PFSK-1 (cell line): ENCODE measurements around the gene DCC.

Experiments
- FOXP2 ChIP-seq: optimal IDR thresholded peaks from 2 replicates; pipeline ENCODE3; 2011; ENCODE audit warnings: borderline replicate concordance, control low read depth, inconsistent platforms; ENCODE audit not compliant: insufficient read depth; ENCODE audit errors: extremely low read length, extremely low read depth
- POLR2AphosphoS5 ChIP-seq: IDR thresholded peaks from 2 replicates; pipeline ENCODE4 v1.6.1; 2012; ENCODE audit warnings: low read depth, mild to moderate bottlenecking, control low read depth, low read length, moderate library complexity
- SIN3A ChIP-seq: IDR thresholded peaks from 2 replicates; pipeline ENCODE4 v1.6.1; 2012; ENCODE audit warnings: mild to moderate bottlenecking, low read length, moderate library complexity, borderline replicate concordance; ENCODE audit not compliant: insufficient read depth
- TAF1 ChIP-seq: IDR thresholded peaks from 2 replicates; pipeline ENCODE4 v1.6.1; 2012; ENCODE audit warnings: low read length, control low read depth, borderline replicate concordance; ENCODE audit not compliant: insufficient read depth
- TF ChIP-seq, protein P1 (sequence below), 2 experiments: IDR thresholded peaks; 2 replicates each; pipeline versions ENCODE4 v1.6.1 to v1.8.0; 2011 to 2012; ENCODE audit warnings: low read depth in 2 of 2, low read length in 2 of 2, control low read depth in 1 of 2, inconsistent platforms in 1 of 2, mild to moderate bottlenecking in 1 of 2, moderate library complexity in 1 of 2; ENCODE audit not compliant: insufficient read depth in 1 of 2

Gene DCC

DNA sequence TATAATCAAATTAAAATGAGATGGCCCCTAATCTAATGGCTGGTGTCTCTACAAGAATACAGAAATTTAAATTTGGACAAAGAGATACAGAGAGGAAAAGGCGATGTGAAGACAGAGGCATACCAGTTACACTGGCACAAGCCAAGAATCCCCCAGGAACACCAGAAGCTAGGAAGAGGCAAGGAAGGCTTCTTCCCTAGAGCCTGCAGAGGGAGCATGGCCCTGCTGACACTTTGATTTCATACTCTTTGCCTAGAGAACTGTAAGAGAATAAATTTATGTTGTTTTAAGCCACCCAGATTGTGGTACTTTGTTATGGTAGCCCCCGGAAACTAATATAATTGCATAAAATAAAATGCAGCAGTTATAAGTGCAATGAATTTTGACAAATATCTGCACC, 1213.0 kb downstream of the DCC start:
- TF ChIP-seq POLR2AphosphoS5 (no peak), FOXP2 (no peak), TAF1 (no peak), SIN3A (no peak)
- TF ChIP-seq, protein P1, sequence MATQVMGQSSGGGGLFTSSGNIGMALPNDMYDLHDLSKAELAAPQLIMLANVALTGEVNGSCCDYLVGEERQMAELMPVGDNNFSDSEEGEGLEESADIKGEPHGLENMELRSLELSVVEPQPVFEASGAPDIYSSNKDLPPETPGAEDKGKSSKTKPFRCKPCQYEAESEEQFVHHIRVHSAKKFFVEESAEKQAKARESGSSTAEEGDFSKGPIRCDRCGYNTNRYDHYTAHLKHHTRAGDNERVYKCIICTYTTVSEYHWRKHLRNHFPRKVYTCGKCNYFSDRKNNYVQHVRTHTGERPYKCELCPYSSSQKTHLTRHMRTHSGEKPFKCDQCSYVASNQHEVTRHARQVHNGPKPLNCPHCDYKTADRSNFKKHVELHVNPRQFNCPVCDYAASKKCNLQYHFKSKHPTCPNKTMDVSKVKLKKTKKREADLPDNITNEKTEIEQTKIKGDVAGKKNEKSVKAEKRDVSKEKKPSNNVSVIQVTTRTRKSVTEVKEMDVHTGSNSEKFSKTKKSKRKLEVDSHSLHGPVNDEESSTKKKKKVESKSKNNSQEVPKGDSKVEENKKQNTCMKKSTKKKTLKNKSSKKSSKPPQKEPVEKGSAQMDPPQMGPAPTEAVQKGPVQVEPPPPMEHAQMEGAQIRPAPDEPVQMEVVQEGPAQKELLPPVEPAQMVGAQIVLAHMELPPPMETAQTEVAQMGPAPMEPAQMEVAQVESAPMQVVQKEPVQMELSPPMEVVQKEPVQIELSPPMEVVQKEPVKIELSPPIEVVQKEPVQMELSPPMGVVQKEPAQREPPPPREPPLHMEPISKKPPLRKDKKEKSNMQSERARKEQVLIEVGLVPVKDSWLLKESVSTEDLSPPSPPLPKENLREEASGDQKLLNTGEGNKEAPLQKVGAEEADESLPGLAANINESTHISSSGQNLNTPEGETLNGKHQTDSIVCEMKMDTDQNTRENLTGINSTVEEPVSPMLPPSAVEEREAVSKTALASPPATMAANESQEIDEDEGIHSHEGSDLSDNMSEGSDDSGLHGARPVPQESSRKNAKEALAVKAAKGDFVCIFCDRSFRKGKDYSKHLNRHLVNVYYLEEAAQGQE (IDR thresholded peaks at IDR 0.05; ENCODE audit: insufficient read depth in 1 of 2, low read depth in 2 of 2, low read length in 2 of 2), result no peak

DNA sequence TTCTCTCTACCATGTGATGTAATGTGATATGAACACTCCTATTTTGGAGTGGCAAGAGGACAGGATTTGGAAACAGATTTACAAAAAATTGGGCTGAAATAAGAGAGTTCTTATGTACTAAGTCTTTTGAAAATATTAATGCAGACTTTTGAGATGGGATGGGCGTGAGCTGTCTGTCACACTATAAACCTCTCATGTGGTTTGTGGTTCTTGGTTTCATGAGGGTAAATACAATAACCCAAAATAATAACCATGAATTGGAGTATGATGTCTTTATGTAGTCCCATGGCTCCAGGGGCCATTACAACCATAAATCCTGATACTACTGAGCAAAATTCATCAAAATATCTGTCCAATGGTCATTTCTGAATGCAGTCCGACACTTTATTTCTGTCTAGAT, 1216.5 kb downstream of the DCC start:
- no peak for TF ChIP-seq TAF1

DNA sequence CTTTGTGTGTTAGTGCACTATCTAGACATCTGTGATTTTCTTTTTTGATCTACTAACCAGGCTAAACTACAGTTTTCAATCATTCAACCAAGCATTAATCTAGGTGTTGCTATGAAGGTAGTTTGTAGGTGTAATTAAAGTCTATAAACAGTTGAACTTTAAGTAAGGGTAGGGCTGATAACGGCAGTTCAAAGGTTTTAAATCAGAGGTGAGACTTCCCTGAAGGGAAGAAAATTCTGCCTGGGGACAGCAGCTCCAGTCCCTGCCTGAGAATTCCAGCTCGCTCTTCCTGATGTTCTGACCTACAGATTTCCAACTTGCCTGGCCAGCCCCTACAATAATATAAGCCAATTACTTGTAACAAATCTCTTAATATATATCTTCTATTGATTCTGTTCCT, 1220.5 kb downstream of the DCC start:
- TF ChIP-seq TAF1 (no peak), FOXP2 (no peak), SIN3A (no peak), POLR2AphosphoS5 (no peak)
- TF ChIP-seq, protein P1 (IDR thresholded peaks at IDR 0.05; ENCODE audit: insufficient read depth in 1 of 2, low read depth in 2 of 2, low read length in 2 of 2), result no peak

DNA sequence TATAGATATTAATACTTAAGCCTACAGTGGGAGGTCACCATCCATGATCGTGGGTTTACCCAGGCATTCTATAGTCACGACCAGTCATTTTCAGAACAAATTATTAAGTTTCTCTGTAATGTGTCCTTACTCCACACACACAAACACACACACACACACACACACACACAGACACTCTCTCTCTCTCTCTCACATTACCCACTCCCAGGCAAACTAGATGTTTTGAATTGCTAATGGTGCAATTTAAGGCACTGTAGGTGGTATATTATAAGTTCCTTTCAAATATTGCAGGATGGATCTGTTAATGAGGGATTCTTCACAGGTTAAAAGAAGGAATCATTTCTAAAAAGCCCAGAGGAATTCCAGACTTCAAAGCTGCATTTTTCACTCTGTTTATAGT, 1226.6 kb downstream of the DCC start:
- TF ChIP-seq, protein P1 (IDR thresholded peaks at IDR 0.05; ENCODE audit: insufficient read depth in 1 of 2, low read depth in 2 of 2, low read length in 2 of 2), result no peak
- TF ChIP-seq FOXP2 (no peak), TAF1 (no peak), POLR2AphosphoS5 (no peak), SIN3A (no peak)

DNA sequence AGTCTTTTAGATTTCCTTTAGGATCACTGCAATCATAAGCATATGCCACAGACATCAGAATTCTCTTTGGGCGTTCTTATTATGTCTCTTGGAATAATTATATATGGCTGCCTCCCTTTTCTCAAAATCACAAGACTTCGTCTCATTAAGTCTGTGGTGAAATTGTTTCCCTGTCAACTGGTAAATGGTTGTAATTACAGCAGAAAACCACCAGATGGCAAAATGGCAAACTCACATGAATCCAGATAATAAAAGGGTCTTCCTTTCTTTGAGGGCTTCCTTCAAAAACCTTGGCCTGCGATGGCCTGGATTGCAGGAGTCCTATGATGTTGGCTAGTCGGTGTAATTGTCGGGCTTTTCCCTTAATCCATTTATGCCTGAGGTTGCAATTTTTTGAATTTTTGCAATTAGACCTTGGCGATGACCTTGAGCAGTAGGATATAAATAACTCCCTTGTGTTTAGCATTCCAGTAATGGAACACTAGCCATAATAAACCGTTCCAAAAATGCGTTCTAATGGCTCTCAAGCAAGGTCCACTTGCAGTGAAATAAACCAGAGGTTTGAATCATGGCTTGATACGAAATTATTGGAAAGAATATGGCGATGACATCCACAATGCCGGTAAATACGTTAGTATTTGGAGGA, 1228.1 kb downstream of the DCC start:
- TF ChIP-seq SIN3A (no peak), TAF1 (no peak), POLR2AphosphoS5 (no peak), FOXP2 (no peak)
- TF ChIP-seq, protein P1 (IDR thresholded peaks at IDR 0.05; ENCODE audit: insufficient read depth in 1 of 2, low read depth in 2 of 2, low read length in 2 of 2), result no peak
